ENCODE results near the gene C13orf42.

Gene C13orf42

GRCh38 chr13:51063909-51064308 lies 47.2 kb downstream of the C13orf42 start:
- no peak for DNase-seq

GRCh38 chr13:51058461-51059167 lies 52.5 kb downstream of the C13orf42 start:
- peak; percentile 20 for DNase-seq

- no peak for DNase-seq
Measured at GRCh38 chr13:51057906-51058305, 53.2 kb downstream of the C13orf42 start.

- no peak for DNase-seq
Measured at GRCh38 chr13:51057001-51057400, 54.1 kb downstream of the C13orf42 start.

- no peak for DNase-seq
Measured at GRCh38 chr13:51052581-51052980, 58.5 kb downstream of the C13orf42 start.

- DNase-seq, result no peak
Measured at GRCh38 chr13:51050021-51050830, 60.8 kb downstream of the C13orf42 start.

- DNase-seq, result no peak
Measured at GRCh38 chr13:51048616-51049015, 62.5 kb downstream of the C13orf42 start.

- no peak for DNase-seq
Measured at GRCh38 chr13:51048166-51048461, 63.0 kb downstream of the C13orf42 start.

- DNase-seq, result no peak
Measured at GRCh38 chr13:51047434-51048165, 63.5 kb downstream of the C13orf42 start.

GRCh38 chr13:51045451-51045850 lies 65.6 kb downstream of the C13orf42 start:
- DNase-seq, result peak; percentile 12

- DNase-seq, result peak; percentile 62
Measured at GRCh38 chr13:51044023-51044665, 66.9 kb downstream of the C13orf42 start.

GRCh38 chr13:51043310-51043709 lies 67.8 kb downstream of the C13orf42 start:
- DNase-seq, result no peak

GRCh38 chr13:51041710-51042109 lies 69.4 kb downstream of the C13orf42 start:
- DNase-seq, result no peak

- no peak for DNase-seq
Measured at GRCh38 chr13:51041126-51041525, 69.9 kb downstream of the C13orf42 start.

GRCh38 chr13:51040431-51040830 lies 70.6 kb downstream of the C13orf42 start:
- DNase-seq, result no peak

- DNase-seq, result no peak
Measured at GRCh38 chr13:51036418-51036817, 74.7 kb downstream of the C13orf42 start.

GRCh38 chr13:51035978-51036377 lies 75.1 kb downstream of the C13orf42 start:
- DNase-seq, result peak; percentile 64

- DNase-seq, result peak; percentile 44
Measured at GRCh38 chr13:51035469-51035868, 75.6 kb downstream of the C13orf42 start.

GRCh38 chr13:51034906-51035305 lies 76.2 kb downstream of the C13orf42 start:
- DNase-seq, result peak; percentile 61

- DNase-seq, result no peak
Measured at GRCh38 chr13:51033421-51034185, 77.5 kb downstream of the C13orf42 start.

- no peak for DNase-seq
Measured at GRCh38 chr13:51032831-51033230, 78.2 kb downstream of the C13orf42 start.

All from NCI-H146 (cell line).